ENCODE data around the gene SLC25A17. TPM values are rescaled to one million over a fixed set of nuclear protein-coding genes. Genes with fewer than 3 reads are reported as not detected.

Gene SLC25A17
- total and polyA plus RNA-seq, 2 donors (not counting 1 experiment from before 2014, with no cell fraction given): 12.9 to 28.7 TPM

GRCh38 chr22:40856513-40857308, 37.6 kb upstream of the SLC25A17 start, which contains the start of the genes ST13 and XPNPEP3:
Gene ST13, minus strand, starts transcription at chr22:40856639. Its CDS starts 99 bp downstream, at chr22:40856540.
Gene XPNPEP3, plus strand, starts transcription at chr22:40857148. Its CDS starts 34 bp downstream, at chr22:40857182.
- peak within 1 kb of the TSS; percentile 71 for H2AFZ ChIP-seq (ENCODE audit: low read length)
- H4K20me1 ChIP-seq (ENCODE audit: control insufficient read depth, extremely low read depth, insufficient read depth, low read length): no peaks in the 10 kb centered on the region
- no peaks in the 10 kb centered on the region for H3K9me3 ChIP-seq (ENCODE audit: control insufficient read depth, insufficient read depth, low read depth, low read length)
- TF ChIP-seq CTCF (conservative IDR thresholded peaks at IDR 0.05 in 1 of 2, IDR thresholded peaks at IDR 0.05 in 1 of 2; ENCODE audit: low read depth in 1 of 2, low read length in 2 of 2) (peak in 1 of 2 donors; percentile 23), EZH2 (IDR thresholded peaks at IDR 0.05; ENCODE audit: low read length, missing control alignments) (no peak)
- DNase-seq (ENCODE audit: low read depth in 2 of 2): peak; percentile 94 to 96
- peak within 1 kb of the TSS; percentile 89 for H3K9ac ChIP-seq (ENCODE audit: insufficient read depth, low read length)
- H3K27ac ChIP-seq (ENCODE audit: insufficient read depth, low read length): peak within 1 kb of the TSS; percentile 93
- peaks cover 83% of the 10 kb centered on the region for H3K79me2 ChIP-seq (ENCODE audit: control insufficient read depth, insufficient read depth, low read length)
- H3K27me3 ChIP-seq (ENCODE audit: control insufficient read depth, insufficient read depth, low read length): no peaks in the 10 kb centered on the region
- H3K4me2 ChIP-seq (ENCODE audit: extremely low read depth, insufficient read depth, low read length): peak within 1 kb of the TSS; percentile 90
- peak within 1 kb of the TSS; percentile 59 to 99 (median 86) for H3K4me3 ChIP-seq (replicated peaks in 1 of 4; ENCODE audit: control extremely low read depth in 1 of 4, insufficient read depth in 1 of 4, low read depth in 3 of 4, low read length in 4 of 4)
- peaks cover 3% of the 10 kb centered on the region for H3K4me1 ChIP-seq (ENCODE audit: control insufficient read depth, extremely low read depth, insufficient read depth, low read length)
- no peaks in the 10 kb centered on the region for H3K36me3 ChIP-seq (ENCODE audit: control insufficient read depth, insufficient read depth, low read length)

- Histone ChIP-seq H3K79me2 (ENCODE audit: control insufficient read depth, insufficient read depth, low read length) (peaks cover 90% of the 10 kb centered on the region), H2AFZ (ENCODE audit: low read length) (peak overlapping the region; percentile 35), H3K36me3 (ENCODE audit: control insufficient read depth, insufficient read depth, low read length) (no peaks in the 10 kb centered on the region), H3K4me1 (ENCODE audit: control insufficient read depth, extremely low read depth, insufficient read depth, low read length) (peaks cover 3% of the 10 kb centered on the region), H3K4me3 (replicated peaks in 1 of 4; ENCODE audit: control extremely low read depth in 1 of 4, insufficient read depth in 1 of 4, low read depth in 3 of 4, low read length in 4 of 4) (peak overlapping the region; percentile 59 to 99 (median 86)), H3K9ac (ENCODE audit: insufficient read depth, low read length) (peak overlapping the region; percentile 89), H3K27me3 (ENCODE audit: control insufficient read depth, insufficient read depth, low read length) (no peaks in the 10 kb centered on the region), H3K9me3 (ENCODE audit: control insufficient read depth, insufficient read depth, low read depth, low read length) (no peaks in the 10 kb centered on the region), H3K4me2 (ENCODE audit: extremely low read depth, insufficient read depth, low read length) (peak overlapping the region; percentile 76), H3K27ac (ENCODE audit: insufficient read depth, low read length) (peak overlapping the region; percentile 93), H4K20me1 (ENCODE audit: control insufficient read depth, extremely low read depth, insufficient read depth, low read length) (no peaks in the 10 kb centered on the region)
- peak; percentile 29 to 38 for DNase-seq (ENCODE audit: low read depth in 2 of 2)
- TF ChIP-seq EZH2 (IDR thresholded peaks at IDR 0.05; ENCODE audit: low read length, missing control alignments): no peak
- no peak for TF ChIP-seq CTCF (conservative IDR thresholded peaks at IDR 0.05 in 1 of 2, IDR thresholded peaks at IDR 0.05 in 1 of 2; ENCODE audit: low read depth in 1 of 2, low read length in 2 of 2)
Measured at GRCh38 chr22:40855979-40856512, 36.9 kb upstream of the SLC25A17 start.

Data from fibroblast of lung (primary cell).